CD14-positive monocyte (primary cell): ENCODE data around the gene BCL2L11. TPM values are rescaled to one million over a fixed set of nuclear protein-coding genes. Genes with fewer than 3 reads are reported as not detected.

Source experiments
- DNase-seq, 3 donors: peaks; one replicate each; pipeline ENCODE4 v3.0.0-alpha.2; 2011 to 2022
- H2AFZ ChIP-seq: 2 replicates; pipeline ENCODE4 v1.6.0; 2012; ENCODE audit warnings: mild to moderate bottlenecking, low read depth, low read length, inconsistent platforms; ENCODE audit not compliant: insufficient read depth, poor library complexity, severe bottlenecking
- H3K27ac ChIP-seq, 2 donors: 1 replicate in 1 of 2; 2 replicates in 1 of 2; pipeline ENCODE4 v1.5.1; 2012 to 2013; ENCODE audit warnings: low read length in 2 of 2, control low read depth in 1 of 2, inconsistent platforms in 1 of 2, low read depth in 1 of 2, mild to moderate bottlenecking in 1 of 2
- H3K27me3 ChIP-seq, 2 donors: one replicate each; pipeline versions ENCODE4 v1.6.0 to v1.6.1; 2011 to 2013; ENCODE audit warnings: low read length in 2 of 2; ENCODE audit not compliant: control insufficient read depth in 2 of 2, insufficient read depth in 2 of 2
- H3K36me3 ChIP-seq, 2 donors: replicated peaks in 1 of 2; 1 replicate in 1 of 2; 2 replicates in 1 of 2; pipeline versions ENCODE4 v1.5.1 to v1.6.1; 2012 to 2013; ENCODE audit warnings: low read length in 2 of 2, control low read depth in 1 of 2, inconsistent platforms in 1 of 2, mild to moderate bottlenecking in 1 of 2; ENCODE audit not compliant: insufficient read depth in 2 of 2, control insufficient read depth in 1 of 2
- H3K4me1 ChIP-seq, 2 donors: 1 replicate in 1 of 2; 2 replicates in 1 of 2; pipeline versions ENCODE4 v1.5.1 to v1.6.1; 2012 to 2013; ENCODE audit warnings: low read length in 2 of 2, control low read depth in 1 of 2, inconsistent platforms in 1 of 2, mild to moderate bottlenecking in 1 of 2, moderate library complexity in 1 of 2; ENCODE audit not compliant: insufficient read depth in 2 of 2, control insufficient read depth in 1 of 2
- H3K4me2 ChIP-seq: replicated peaks from 2 replicates; pipeline ENCODE3; 2012; ENCODE audit warnings: low read length, moderate library complexity, mild to moderate bottlenecking; ENCODE audit not compliant: poor library complexity, severe bottlenecking; ENCODE audit errors: extremely low read depth
- H3K4me3 ChIP-seq, 3 experiments: fragments of 200-600 bp in 1 of 3; sonication (generic) in 1 of 3; replicated peaks in 1 of 3; 1 replicate in 2 of 3; 2 replicates in 1 of 3; pipeline ENCODE4 v1.5.1; 2011 to 2013; ENCODE audit warnings: low read length in 3 of 3, mild to moderate bottlenecking in 3 of 3, control low read depth in 2 of 3, low read depth in 2 of 3, inconsistent platforms in 1 of 3, moderate library complexity in 1 of 3
- H3K79me2 ChIP-seq: 2 replicates; pipeline ENCODE4 v1.6.0; 2012; ENCODE audit warnings: mild to moderate bottlenecking, control low read depth, inconsistent platforms, low read length, moderate library complexity; ENCODE audit not compliant: insufficient read depth
- H3K9ac ChIP-seq: 2 replicates; pipeline ENCODE4 v1.6.0; 2017; ENCODE audit warnings: low read length, mild to moderate bottlenecking; ENCODE audit not compliant: insufficient read depth, poor library complexity, severe bottlenecking
- H3K9me3 ChIP-seq, 2 donors: replicated peaks in 1 of 2; 1 replicate in 1 of 2; 2 replicates in 1 of 2; pipeline versions ENCODE4 v1.5.1 to v1.6.1; 2012 to 2013; ENCODE audit warnings: low read length in 2 of 2, control low read depth in 1 of 2; ENCODE audit not compliant: control insufficient read depth in 1 of 2, insufficient read depth in 1 of 2
- H4K20me1 ChIP-seq: 2 replicates; pipeline ENCODE4 v1.6.0; 2012; ENCODE audit warnings: mild to moderate bottlenecking, low read length, control low read depth, moderate library complexity; ENCODE audit not compliant: insufficient read depth
- H3K27ac Mint-ChIP-seq, 7 donors: one replicate each; pipeline ENCODE4 v1.8.0; 2020; ENCODE audit warnings: mild to moderate bottlenecking in 7 of 7, mixed read lengths in 7 of 7, moderate library complexity in 6 of 7, inconsistent platforms in 2 of 7
- H3K27me3 Mint-ChIP-seq, 3 donors: one replicate each; pipeline ENCODE4 v1.8.0; 2021 to 2022; ENCODE audit warnings: low read depth in 3 of 3, mild to moderate bottlenecking in 3 of 3, mixed read lengths in 3 of 3, moderate library complexity in 3 of 3, inconsistent platforms in 1 of 3
- H3K36me3 Mint-ChIP-seq, 2 donors: one replicate each; pipeline ENCODE4 v1.8.0; 2020; ENCODE audit warnings: mixed read lengths in 2 of 2, inconsistent platforms in 1 of 2, mild to moderate bottlenecking in 1 of 2
- H3K4me1 Mint-ChIP-seq: one replicate; pipeline ENCODE4 v1.8.0; 2020; ENCODE audit warnings: mild to moderate bottlenecking, mixed read lengths
- H3K4me3 Mint-ChIP-seq, 2 donors: one replicate each; pipeline ENCODE4 v1.8.0; 2020; ENCODE audit warnings: mild to moderate bottlenecking in 2 of 2, mixed read lengths in 2 of 2, moderate library complexity in 1 of 2
- H3K9me3 Mint-ChIP-seq, 7 donors: one replicate each; pipeline ENCODE4 v1.8.0; 2020 to 2022; ENCODE audit warnings: mixed read lengths in 7 of 7, mild to moderate bottlenecking in 6 of 7, moderate library complexity in 6 of 7, inconsistent platforms in 2 of 7
- WGBS: methylation state at CpG from one replicate; pipeline ENCODE4 v1.1.5; 2013; ENCODE audit warnings: missing lambda C conversion rate; ENCODE audit not compliant: insufficient coverage; 5-methylcytosine and 5-hydroxymethylcytosine counted together
- intact Hi-C, 2 donors: fragments of 100-400 bp; cut with micrococcal nuclease; formaldehyde crosslinking; loops; one replicate each; pipeline versions ENCODE4 v1.15.0 to v1.15.1; 2023
- polyA plus RNA-seq, 3 donors: library from polyadenylated mRNA; depleted of rRNA in 1 of 3; unstranded in 2 of 3; stranded (reverse) in 1 of 3; fragments of 300-500 nt in 2 of 3; fragments of >200 nt in 1 of 3; fragmentation: Illumina TruSeq in 2 of 3; gene quantifications; 1 replicate in 2 of 3; 2 replicates in 1 of 3; pipeline ENCODE4 v1.2.3, GENCODE V29; 2012 to 2021
- TF ChIP-seq, protein P1 (sequence below): fragments of 200-600 bp; IDR thresholded peaks from one replicate; pipeline ENCODE4 v1.8.0; 2022; ENCODE audit warnings: antibody characterized with exemption, mild to moderate bottlenecking

BCL2L11 gene
- polyA plus RNA-seq, 3 donors, result 8.8 to 27.6 (median 20.4) TPM

GRCh38 chr2:111185361-111186022 lies 64.8 kb downstream of the BCL2L11 start:
- no peak overlapping the region for H3K27ac ChIP-seq
- peaks cover 8 to 10% of the 10 kb centered on the region in 2 donors for H3K4me1 ChIP-seq
- H3K4me2 ChIP-seq, result no peak overlapping the region
- no peak overlapping the region for H3K4me3 ChIP-seq
- DNase-seq, result no peak
- H3K79me2 ChIP-seq, result no peaks in the 10 kb centered on the region
- H3K9me3 ChIP-seq, result no peaks in the 10 kb centered on the region
- Mint-ChIP-seq H3K4me1 (peaks cover 10% of the 10 kb centered on the region), H3K27ac (peak overlapping the region in 1 of 7 donors; percentile 54), H3K4me3 (no peak overlapping the region), H3K27me3 (peaks cover 5 to 9% (median 8%) of the 10 kb centered on the region in 3 donors), H3K9me3 (no peaks in the 10 kb centered on the region), H3K36me3 (no peaks in the 10 kb centered on the region)
- TF ChIP-seq, protein P1, sequence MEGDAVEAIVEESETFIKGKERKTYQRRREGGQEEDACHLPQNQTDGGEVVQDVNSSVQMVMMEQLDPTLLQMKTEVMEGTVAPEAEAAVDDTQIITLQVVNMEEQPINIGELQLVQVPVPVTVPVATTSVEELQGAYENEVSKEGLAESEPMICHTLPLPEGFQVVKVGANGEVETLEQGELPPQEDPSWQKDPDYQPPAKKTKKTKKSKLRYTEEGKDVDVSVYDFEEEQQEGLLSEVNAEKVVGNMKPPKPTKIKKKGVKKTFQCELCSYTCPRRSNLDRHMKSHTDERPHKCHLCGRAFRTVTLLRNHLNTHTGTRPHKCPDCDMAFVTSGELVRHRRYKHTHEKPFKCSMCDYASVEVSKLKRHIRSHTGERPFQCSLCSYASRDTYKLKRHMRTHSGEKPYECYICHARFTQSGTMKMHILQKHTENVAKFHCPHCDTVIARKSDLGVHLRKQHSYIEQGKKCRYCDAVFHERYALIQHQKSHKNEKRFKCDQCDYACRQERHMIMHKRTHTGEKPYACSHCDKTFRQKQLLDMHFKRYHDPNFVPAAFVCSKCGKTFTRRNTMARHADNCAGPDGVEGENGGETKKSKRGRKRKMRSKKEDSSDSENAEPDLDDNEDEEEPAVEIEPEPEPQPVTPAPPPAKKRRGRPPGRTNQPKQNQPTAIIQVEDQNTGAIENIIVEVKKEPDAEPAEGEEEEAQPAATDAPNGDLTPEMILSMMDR, result no peak
- no peak overlapping the region for H3K9ac ChIP-seq
- H3K36me3 ChIP-seq, result no peaks in the 10 kb centered on the region
- H4K20me1 ChIP-seq, result no peaks in the 10 kb centered on the region
- H2AFZ ChIP-seq, result no peak overlapping the region
- WGBS, result 86% methylated on average over 8 of the region's 12 CpGs
- H3K27me3 ChIP-seq, result peaks cover 0 to 3% of the 10 kb centered on the region in 2 donors
- intact Hi-C loops, result no loop called here

DNA sequence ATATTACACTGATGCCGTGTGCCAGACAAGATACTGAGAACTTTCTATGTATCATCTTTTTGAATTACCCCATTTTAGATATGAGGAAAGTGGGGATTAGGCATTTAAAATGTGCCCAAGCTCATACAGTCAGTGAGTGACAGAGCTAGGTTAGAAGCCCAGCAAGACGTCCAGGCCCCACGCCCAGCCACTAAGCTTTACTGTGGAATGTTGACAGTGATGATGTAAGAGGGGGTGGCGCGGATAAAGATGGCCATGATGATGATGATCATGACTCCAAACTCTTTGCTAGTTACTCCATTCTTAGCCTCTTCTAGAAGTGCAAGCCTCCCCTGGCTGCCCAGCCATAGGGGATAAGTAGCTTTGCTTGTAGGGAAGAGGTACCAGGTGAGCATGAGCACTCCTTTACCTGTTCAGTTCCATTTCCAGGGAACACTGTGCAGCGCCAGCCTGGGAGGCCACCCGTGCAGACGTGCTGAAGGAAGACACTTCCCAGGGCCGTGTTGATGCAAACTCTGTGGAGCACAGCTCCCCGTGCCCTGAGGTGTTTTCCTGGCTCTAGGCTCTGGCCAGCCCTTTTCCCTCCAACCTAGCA lies 65.5 kb downstream of the BCL2L11 start:
- peaks cover 0 to 3% of the 10 kb centered on the region in 2 donors for H3K27me3 ChIP-seq
- Mint-ChIP-seq H3K27me3 (peaks cover 1 to 9% (median 7%) of the 10 kb centered on the region in 3 donors), H3K27ac (no peak overlapping the region), H3K4me3 (no peak overlapping the region), H3K36me3 (no peaks in the 10 kb centered on the region), H3K4me1 (peaks cover 10% of the 10 kb centered on the region), H3K9me3 (no peaks in the 10 kb centered on the region)
- H3K4me2 ChIP-seq, result no peak overlapping the region
- H2AFZ ChIP-seq, result no peak overlapping the region
- no peaks in the 10 kb centered on the region for H3K79me2 ChIP-seq
- H3K9ac ChIP-seq, result no peak overlapping the region
- H4K20me1 ChIP-seq, result no peaks in the 10 kb centered on the region
- 100% methylated on average over 2 of the region's 10 CpGs for WGBS
- no peaks in the 10 kb centered on the region for H3K36me3 ChIP-seq
- no peak overlapping the region for H3K4me3 ChIP-seq
- H3K27ac ChIP-seq, result no peak overlapping the region
- intact Hi-C loops, result no loop called here
- peaks cover 8 to 11% of the 10 kb centered on the region in 2 donors for H3K4me1 ChIP-seq
- TF ChIP-seq, protein P1, result no peak
- H3K9me3 ChIP-seq, result no peaks in the 10 kb centered on the region
- no peak for DNase-seq
